DND-41 (cell line): ENCODE results near the gene ZNF860.

Experiments
- CTCF ChIP-seq: IDR thresholded peaks from 2 replicates; pipeline ENCODE4 v1.5.1; 2012; ENCODE audit warnings: borderline replicate concordance, low read length, moderate library complexity, mild to moderate bottlenecking; ENCODE audit not compliant: poor library complexity, severe bottlenecking; ENCODE audit errors: extremely low read depth
- EZH2 ChIP-seq: IDR thresholded peaks from 3 replicates; pipeline ENCODE4 v1.6.1; 2012; ENCODE audit warnings: borderline replicate concordance, low read depth, mild to moderate bottlenecking, moderate library complexity, low read length, inconsistent platforms; ENCODE audit not compliant: severe bottlenecking

DNA sequence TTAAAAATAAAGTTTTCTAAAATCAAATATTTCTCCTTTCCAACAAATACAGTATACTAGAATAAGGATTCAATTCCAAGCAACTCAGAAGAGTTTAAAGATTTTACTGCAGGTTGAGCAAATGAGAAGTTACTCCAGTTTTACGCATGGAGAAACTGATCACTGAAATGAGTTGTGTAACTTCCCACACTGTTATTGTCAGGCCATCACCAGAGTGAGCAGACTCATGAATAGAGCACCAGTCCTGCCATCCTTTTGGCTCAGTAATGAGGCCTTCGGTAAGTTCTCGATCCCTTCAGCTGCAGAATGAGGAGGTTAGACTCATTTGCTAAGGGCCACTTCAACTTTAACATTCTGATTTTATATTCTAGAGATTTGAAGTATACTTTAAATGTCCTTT lies 48.6 kb upstream of the ZNF860 start:
- no peak for TF ChIP-seq CTCF
- TF ChIP-seq EZH2 = no peak
